Measurements from ENCODE around the gene CAMP.

- no peak for TF ChIP-seq CTCF (IDR thresholded peaks at IDR 0.05; ENCODE audit: low read depth, low read length)
- TF ChIP-seq EZH2phosphoT487 (IDR thresholded peaks at IDR 0.05; ENCODE audit: low read depth) = no peak
Observed at GRCh38 chr3:48270306-48270705, 47.0 kb downstream of the CAMP start.
